ENCODE data around the gene FITM1. TPM values are rescaled to one million over a fixed set of nuclear protein-coding genes. Genes with fewer than 3 reads are reported as not detected.

FITM1 gene
- total RNA-seq, 6 experiments from 2014 or later = not detected

DNA sequence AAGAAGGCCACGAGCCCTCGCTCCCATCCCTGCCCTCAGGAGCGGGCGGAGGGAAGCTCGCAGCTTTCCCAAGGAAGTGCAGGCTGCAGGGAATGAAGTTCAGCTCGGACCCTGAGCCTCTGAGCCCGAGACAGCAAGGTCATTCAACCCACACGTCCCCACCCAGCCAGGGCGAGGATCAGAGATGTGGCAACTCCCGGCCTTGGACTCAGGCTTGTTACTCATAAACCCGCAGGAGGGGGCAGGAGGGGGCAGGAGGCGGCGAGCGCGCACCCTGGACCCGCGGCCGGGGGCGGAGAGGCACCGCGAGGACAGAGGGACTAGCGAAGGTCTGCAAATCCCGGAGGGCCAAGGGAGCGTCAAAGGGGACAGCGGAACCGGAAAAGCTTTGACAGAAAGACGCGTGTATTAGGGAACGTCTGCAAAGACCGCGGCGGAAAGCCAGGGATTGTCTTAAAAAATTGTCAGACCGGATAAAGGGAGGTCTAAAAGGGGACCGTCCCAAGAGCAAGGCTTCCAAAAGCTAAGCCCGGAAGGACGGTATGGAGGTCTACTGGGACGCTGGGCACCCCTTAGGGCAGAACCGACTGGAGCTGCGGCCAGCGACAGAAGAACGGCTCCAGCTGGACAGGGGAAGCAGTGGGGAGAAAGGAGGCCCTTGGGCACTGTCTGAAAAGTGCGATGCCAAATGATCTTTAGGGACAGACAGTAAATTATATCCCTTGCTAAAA is 16.5 kb upstream of the FITM1 start:
- peaks cover 19% of the 10 kb centered on the region for H3K4me1 Mint-ChIP-seq (ENCODE audit: low read depth)
- H3K4me3 Mint-ChIP-seq = peak overlapping the region; percentile 97
- peak overlapping the region; percentile 99 for H3K27ac Mint-ChIP-seq
- no peaks in the 10 kb centered on the region; the same call in 1 of the 2 replicates for H3K27me3 Mint-ChIP-seq (ENCODE audit: insufficient read depth)
- H3K36me3 Mint-ChIP-seq (ENCODE audit: low read depth) = 0 out of 2 replicates have a peak, but pooled peaks cover 6% of the 10 kb centered on the region
- peak; percentile 93 for DNase-seq
- TF ChIP-seq CTCF (IDR thresholded peaks at IDR 0.05) = no peak
- no peaks in the 10 kb centered on the region for H3K9me3 Mint-ChIP-seq

DNA sequence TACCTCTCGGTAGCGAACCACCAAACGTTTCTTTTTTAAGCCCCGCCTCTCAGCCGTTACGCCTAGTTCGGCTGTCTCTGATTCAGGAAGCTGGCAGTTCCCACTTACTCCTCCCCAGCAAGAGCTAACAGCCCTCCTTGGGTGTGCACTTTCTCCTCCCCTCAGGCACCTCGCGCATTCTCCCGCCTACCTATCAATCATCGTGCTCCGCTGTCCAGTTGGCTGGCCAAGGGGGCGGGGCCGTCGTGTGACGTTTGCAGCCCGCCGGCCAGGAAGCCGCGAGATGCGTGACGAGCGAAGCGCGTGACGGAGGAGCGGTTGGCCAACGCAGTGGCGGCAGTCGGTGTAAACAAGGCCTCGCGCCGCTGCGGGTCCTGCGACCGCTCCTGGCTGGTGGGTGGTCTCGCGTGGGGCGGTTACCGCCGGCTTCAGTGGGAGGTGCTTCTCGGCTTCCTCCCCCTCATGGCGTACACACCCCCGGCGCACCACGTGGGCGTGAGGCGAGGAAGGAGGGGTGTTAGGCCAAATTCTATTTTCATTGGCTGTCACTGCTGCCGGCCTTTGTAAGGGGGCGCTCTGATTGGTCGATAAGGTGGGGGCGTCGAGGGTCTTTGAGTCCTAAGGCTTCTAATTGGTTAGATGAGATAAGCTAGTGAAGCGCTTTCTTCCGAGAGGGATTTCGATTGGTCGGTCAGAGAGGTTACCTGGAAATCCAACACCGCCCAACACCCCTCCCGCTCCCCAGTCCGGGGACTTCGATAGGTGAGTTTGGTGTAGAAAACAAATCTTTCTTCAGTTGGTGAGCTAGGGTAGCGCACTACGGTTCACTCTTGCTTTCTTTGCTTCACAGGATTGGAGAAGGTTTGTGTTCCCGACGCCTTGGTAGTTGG is 15.7 kb upstream of the FITM1 start, which contains the start of the genes DCAF11 and NRL:
DCAF11 (plus strand) TSS at position 246 of the 890 bp plus-strand sequence. CDS start 818 bp downstream, outside the sequence.
NRL (minus strand) TSS at position 418 of the 890 bp plus-strand sequence. CDS start 32,101 bp downstream, outside the sequence.
- Mint-ChIP-seq H3K4me1 (ENCODE audit: low read depth) (peaks cover 17% of the 10 kb centered on the region), H3K27ac (peak within 1 kb of the TSS; percentile 99), H3K36me3 (ENCODE audit: low read depth) (0 out of 2 replicates have a peak, but pooled peaks cover 6% of the 10 kb centered on the region), H3K9me3 (no peaks in the 10 kb centered on the region), H3K4me3 (peak within 1 kb of the TSS; percentile 97), H3K27me3 (ENCODE audit: insufficient read depth) (no peaks in the 10 kb centered on the region; the same call in 1 of the 2 replicates)
- peak; percentile 100 for DNase-seq
- peak; percentile 42 for TF ChIP-seq CTCF (IDR thresholded peaks at IDR 0.05)

- DNase-seq = no peak
- peak overlapping the region; percentile 97 for H3K4me3 Mint-ChIP-seq
- H3K36me3 Mint-ChIP-seq (ENCODE audit: low read depth) = 0 out of 2 replicates have a peak, but pooled peaks cover 6% of the 10 kb centered on the region
These were observed 14.9 kb upstream of the FITM1 start for GRCh38 chr14:24115422-24116127.

DNA sequence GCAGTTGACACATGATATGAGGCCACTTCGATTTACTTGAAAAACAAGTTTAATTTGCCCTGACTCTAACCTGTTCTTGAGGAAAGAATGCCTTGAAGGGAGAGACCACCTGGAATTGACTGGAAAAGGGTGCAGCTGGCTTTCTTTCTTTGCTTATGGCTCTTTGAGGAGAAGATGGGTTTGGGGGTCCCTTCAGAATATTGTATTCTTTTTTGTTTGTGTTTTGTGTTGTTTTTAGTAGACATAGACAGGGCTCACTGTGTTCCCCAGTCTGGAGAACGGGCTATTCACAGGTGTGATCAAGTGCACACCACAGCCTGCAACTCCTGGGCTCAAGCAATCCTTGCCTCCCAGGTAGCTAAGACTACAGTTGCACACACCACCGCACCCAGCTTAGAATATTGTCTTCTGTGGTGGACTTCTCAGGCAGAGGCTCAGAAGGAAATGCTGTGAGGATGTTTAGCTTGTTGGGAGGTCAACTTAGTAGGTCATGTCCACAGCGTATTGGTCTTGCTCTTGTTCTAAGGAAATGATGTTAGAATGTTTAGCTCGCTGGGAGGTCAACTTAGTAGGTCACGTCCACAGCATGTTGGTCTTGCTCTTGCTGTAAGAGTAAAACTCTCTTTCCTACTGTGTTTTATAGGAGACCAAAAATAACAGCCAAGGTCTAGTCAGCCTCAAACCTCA is 14.2 kb upstream of the FITM1 start:
- peak overlapping the region; percentile 97 for H3K4me3 Mint-ChIP-seq
- no peaks in the 10 kb centered on the region; the same call in 1 of the 2 replicates for H3K27me3 Mint-ChIP-seq (ENCODE audit: insufficient read depth)
- no peak for DNase-seq
- peaks cover 17% of the 10 kb centered on the region for H3K4me1 Mint-ChIP-seq (ENCODE audit: low read depth)
- no peak for TF ChIP-seq CTCF (IDR thresholded peaks at IDR 0.05)
- H3K27ac Mint-ChIP-seq = no peak overlapping the region; the same call in 1 of the 2 replicates
- 0 out of 2 replicates have a peak, but pooled peaks cover 6% of the 10 kb centered on the region for H3K36me3 Mint-ChIP-seq (ENCODE audit: low read depth)
- no peaks in the 10 kb centered on the region for H3K9me3 Mint-ChIP-seq

More at GRCh38 chr14:24115422-24116127, 14.9 kb upstream of the FITM1 start:
- no peaks in the 10 kb centered on the region; the same call in 1 of the 2 replicates for H3K27me3 Mint-ChIP-seq (ENCODE audit: insufficient read depth)
- peak overlapping the region; percentile 99 for H3K27ac Mint-ChIP-seq
- H3K9me3 Mint-ChIP-seq = no peaks in the 10 kb centered on the region
- no peak for TF ChIP-seq CTCF (IDR thresholded peaks at IDR 0.05)
- H3K4me1 Mint-ChIP-seq (ENCODE audit: low read depth) = peaks cover 17% of the 10 kb centered on the region
